Neural progenitor cell (in vitro differentiated cells): ENCODE data around the gene ADGRG2. TPM values are rescaled to one million over a fixed set of nuclear protein-coding genes. Genes with fewer than 3 reads are reported as not detected.

Source experiments
- DNase-seq: peaks from one replicate; pipeline ENCODE4 v3.0.0-alpha.2; 2016; ENCODE audit warnings: low spot score
- H2AFZ ChIP-seq: fragments of 200-600 bp; sonication (generic); replicated peaks from 2 replicates; pipeline ENCODE4 v1.6.1; 2016; ENCODE audit warnings: antibody characterized with exemption
- H3F3A ChIP-seq: fragments of 200-600 bp; sonication (generic); 2 replicates; pipeline ENCODE4 v1.6.1; 2016; ENCODE audit warnings: antibody characterized with exemption, low read depth
- H3K27ac ChIP-seq: fragments of 200-600 bp; sonication (generic); 2 replicates; pipeline ENCODE4 v1.5.1; 2016; ENCODE audit warnings: mild to moderate bottlenecking
- H3K27me3 ChIP-seq: fragments of 200-600 bp; sonication (generic); 2 replicates; pipeline ENCODE4 v1.6.1; 2016; ENCODE audit warnings: mild to moderate bottlenecking, moderate library complexity
- H3K36me3 ChIP-seq: fragments of 200-600 bp; sonication (generic); 2 replicates; pipeline ENCODE4 v1.5.1; 2016
- H3K4me1 ChIP-seq: fragments of 200-600 bp; sonication (generic); 2 replicates; pipeline ENCODE4 v1.6.1; 2016; ENCODE audit warnings: mixed run types
- H3K4me2 ChIP-seq: fragments of 200-600 bp; sonication (generic); 2 replicates; pipeline ENCODE4 v1.6.1; 2016
- H3K4me3 ChIP-seq: fragments of 200-600 bp; sonication (generic); 2 replicates; pipeline ENCODE4 v1.5.1; 2016
- H3K79me2 ChIP-seq: fragments of 200-600 bp; sonication (generic); 2 replicates; pipeline ENCODE4 v1.6.1; 2016; ENCODE audit warnings: low read depth
- H3K9ac ChIP-seq: fragments of 200-600 bp; sonication (generic); 2 replicates; pipeline ENCODE4 v1.6.1; 2016
- H3K9me3 ChIP-seq: fragments of 200-600 bp; sonication (generic); 2 replicates; pipeline ENCODE4 v1.5.1; 2016; ENCODE audit warnings: low read depth
- H4K20me1 ChIP-seq: fragments of 200-600 bp; sonication (generic); 2 replicates; pipeline ENCODE4 v1.6.1; 2016; ENCODE audit warnings: low read depth
- H3K27ac Mint-ChIP-seq: 3 replicates; pipeline ENCODE4 v1.8.0; 2021; ENCODE audit warnings: mixed read lengths
- H3K27me3 Mint-ChIP-seq: 2 replicates; pipeline ENCODE4 v1.8.0; 2022; ENCODE audit warnings: low read depth, mild to moderate bottlenecking, inconsistent platforms, moderate library complexity, mixed read lengths; ENCODE audit not compliant: insufficient read depth
- H3K36me3 Mint-ChIP-seq: 3 replicates; pipeline ENCODE4 v1.8.0; 2021; ENCODE audit warnings: mixed read lengths
- H3K4me1 Mint-ChIP-seq: 3 replicates; pipeline ENCODE4 v1.8.0; 2021; ENCODE audit warnings: mixed read lengths
- H3K4me3 Mint-ChIP-seq: 3 replicates; pipeline ENCODE4 v1.8.0; 2021; ENCODE audit warnings: mild to moderate bottlenecking, moderate library complexity, mixed read lengths
- H3K9me3 Mint-ChIP-seq: 3 replicates; pipeline ENCODE4 v1.8.0; 2020; ENCODE audit warnings: mixed read lengths
- EZH2 ChIP-seq: fragments of 200-600 bp; sonication (generic); IDR thresholded peaks from 2 replicates; pipeline ENCODE4 v1.6.1; 2017; ENCODE audit warnings: antibody characterized with exemption, mild to moderate bottlenecking, moderate library complexity
- EZH2phosphoT487 ChIP-seq: fragments of 200-600 bp; sonication (generic); IDR thresholded peaks from 2 replicates; pipeline ENCODE4 v1.6.1; 2017; ENCODE audit warnings: antibody characterized with exemption
- total RNA-seq: library from RNA; depleted of rRNA; stranded (reverse); fragments of >200 nt; gene quantifications from 2 replicates; pipeline ENCODE4 v1.2.3, GENCODE V29; 2015; ENCODE audit warnings: low replicate concordance
- TF ChIP-seq, protein P1 (sequence below): fragments of 200-600 bp; sonication (generic); IDR thresholded peaks from 2 replicates; pipeline ENCODE4 v1.5.1; 2017; ENCODE audit warnings: antibody characterized with exemption, mild to moderate bottlenecking

ADGRG2 gene
- total RNA-seq, 1 donor from 2014 or later, result 0.80 TPM

GRCh38 chrX:19040373-19040772, 81.9 kb downstream of the ADGRG2 start:
- H3K9ac ChIP-seq, result no peak overlapping the region
- no peaks in the 10 kb centered on the region for H3K27me3 ChIP-seq
- no peaks in the 10 kb centered on the region for H3F3A ChIP-seq
- no peaks in the 10 kb centered on the region for H3K4me1 ChIP-seq
- no peaks in the 10 kb centered on the region for H3K9me3 ChIP-seq
- H3K4me2 ChIP-seq, result no peak overlapping the region
- TF ChIP-seq, protein P1, sequence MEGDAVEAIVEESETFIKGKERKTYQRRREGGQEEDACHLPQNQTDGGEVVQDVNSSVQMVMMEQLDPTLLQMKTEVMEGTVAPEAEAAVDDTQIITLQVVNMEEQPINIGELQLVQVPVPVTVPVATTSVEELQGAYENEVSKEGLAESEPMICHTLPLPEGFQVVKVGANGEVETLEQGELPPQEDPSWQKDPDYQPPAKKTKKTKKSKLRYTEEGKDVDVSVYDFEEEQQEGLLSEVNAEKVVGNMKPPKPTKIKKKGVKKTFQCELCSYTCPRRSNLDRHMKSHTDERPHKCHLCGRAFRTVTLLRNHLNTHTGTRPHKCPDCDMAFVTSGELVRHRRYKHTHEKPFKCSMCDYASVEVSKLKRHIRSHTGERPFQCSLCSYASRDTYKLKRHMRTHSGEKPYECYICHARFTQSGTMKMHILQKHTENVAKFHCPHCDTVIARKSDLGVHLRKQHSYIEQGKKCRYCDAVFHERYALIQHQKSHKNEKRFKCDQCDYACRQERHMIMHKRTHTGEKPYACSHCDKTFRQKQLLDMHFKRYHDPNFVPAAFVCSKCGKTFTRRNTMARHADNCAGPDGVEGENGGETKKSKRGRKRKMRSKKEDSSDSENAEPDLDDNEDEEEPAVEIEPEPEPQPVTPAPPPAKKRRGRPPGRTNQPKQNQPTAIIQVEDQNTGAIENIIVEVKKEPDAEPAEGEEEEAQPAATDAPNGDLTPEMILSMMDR, result peak; percentile 54
- TF ChIP-seq EZH2, result no peak
- H3K79me2 ChIP-seq, result no peaks in the 10 kb centered on the region
- no peak overlapping the region for H2AFZ ChIP-seq
- DNase-seq, result no peak
- H3K4me1 Mint-ChIP-seq, result no peaks in the 10 kb centered on the region
- H3K27ac Mint-ChIP-seq, result no peak overlapping the region
- H3K4me3 ChIP-seq, result no peak overlapping the region
- H3K27ac ChIP-seq, result no peak overlapping the region
- no peaks in the 10 kb centered on the region for H3K27me3 Mint-ChIP-seq
- no peaks in the 10 kb centered on the region for H3K36me3 ChIP-seq
- no peaks in the 10 kb centered on the region for H4K20me1 ChIP-seq
- no peaks in the 10 kb centered on the region for H3K36me3 Mint-ChIP-seq
- H3K9me3 Mint-ChIP-seq, result peaks cover 3% of the 10 kb centered on the region
- H3K4me3 Mint-ChIP-seq, result no peak overlapping the region

DNA sequence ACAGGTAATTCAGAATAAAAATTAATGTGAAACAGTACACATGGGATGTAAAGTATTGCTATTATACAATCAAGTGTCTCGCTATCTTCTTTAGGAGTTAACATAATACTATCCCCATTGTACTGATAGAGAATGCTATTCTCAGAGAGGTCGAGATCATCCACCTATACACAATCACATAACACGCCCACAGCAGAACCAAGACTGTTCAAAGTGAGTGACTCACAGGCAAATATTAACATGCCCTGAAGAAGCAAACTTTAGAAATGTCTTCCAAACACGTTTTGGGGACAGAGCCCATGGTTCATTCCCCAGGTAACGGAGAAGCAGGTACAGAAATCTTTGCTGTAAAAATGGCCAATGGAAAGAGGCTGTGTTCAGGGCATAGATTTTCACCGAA, 88.2 kb downstream of the ADGRG2 start:
- no peaks in the 10 kb centered on the region for H3K27me3 Mint-ChIP-seq

GRCh38 chrX:19030805-19031204, 91.5 kb downstream of the ADGRG2 start:
- Histone ChIP-seq H3K27me3 (no peaks in the 10 kb centered on the region), H3K9ac (no peak overlapping the region), H3K27ac (no peak overlapping the region), H3K4me1 (no peaks in the 10 kb centered on the region), H3K79me2 (no peaks in the 10 kb centered on the region), H4K20me1 (no peaks in the 10 kb centered on the region), H3K4me3 (no peak overlapping the region), H2AFZ (no peak overlapping the region), H3K9me3 (no peaks in the 10 kb centered on the region), H3K4me2 (no peak overlapping the region), H3K36me3 (no peaks in the 10 kb centered on the region), H3F3A (no peaks in the 10 kb centered on the region)
- TF ChIP-seq EZH2 (no peak), EZH2phosphoT487 (no peak)
- TF ChIP-seq, protein P1, result no peak
- DNase-seq, result no peak
- Mint-ChIP-seq H3K9me3 (no peaks in the 10 kb centered on the region), H3K4me1 (no peaks in the 10 kb centered on the region), H3K27ac (no peak overlapping the region), H3K36me3 (no peaks in the 10 kb centered on the region), H3K4me3 (no peak overlapping the region), H3K27me3 (no peaks in the 10 kb centered on the region)

More for the DNA sequence above, 88.2 kb downstream of the ADGRG2 start:
- Histone ChIP-seq H3K27ac (no peak overlapping the region), H3K36me3 (no peaks in the 10 kb centered on the region), H3K4me2 (no peak overlapping the region), H3F3A (no peaks in the 10 kb centered on the region), H3K27me3 (no peaks in the 10 kb centered on the region), H3K4me1 (no peaks in the 10 kb centered on the region), H3K79me2 (no peaks in the 10 kb centered on the region), H4K20me1 (no peaks in the 10 kb centered on the region), H3K9ac (no peak overlapping the region), H2AFZ (no peak overlapping the region), H3K4me3 (no peak overlapping the region), H3K9me3 (no peaks in the 10 kb centered on the region)
- TF ChIP-seq, protein P1, result no peak
- TF ChIP-seq EZH2phosphoT487 (no peak), EZH2 (no peak)
- Mint-ChIP-seq H3K4me3 (no peak overlapping the region), H3K9me3 (no peaks in the 10 kb centered on the region), H3K4me1 (no peaks in the 10 kb centered on the region), H3K36me3 (no peaks in the 10 kb centered on the region), H3K27ac (no peak overlapping the region)
- no peak for DNase-seq

DNA sequence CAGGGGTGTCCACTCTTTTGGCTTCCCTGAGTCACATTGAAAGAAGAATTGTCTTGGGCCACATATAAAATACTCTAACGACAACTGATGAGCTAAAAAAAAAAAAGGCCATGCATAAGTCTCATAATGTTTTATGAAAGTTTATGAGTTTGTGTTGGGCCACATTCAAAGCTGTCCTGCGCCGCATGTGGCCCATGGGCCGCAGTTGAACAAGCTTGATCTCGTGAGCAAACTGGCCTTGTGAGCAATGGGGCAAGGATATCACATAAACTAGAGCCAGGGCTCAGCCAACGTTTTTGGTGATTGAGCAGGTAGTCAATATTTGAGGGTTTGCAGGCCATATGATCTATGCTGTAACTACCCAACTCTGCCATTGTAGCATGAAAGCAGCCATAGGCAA, 93.7 kb downstream of the ADGRG2 start:
- no peaks in the 10 kb centered on the region for H4K20me1 ChIP-seq
- no peak overlapping the region for H3K4me3 Mint-ChIP-seq
- no peaks in the 10 kb centered on the region for H3K79me2 ChIP-seq

More for the DNA sequence above, 93.7 kb downstream of the ADGRG2 start:
- no peaks in the 10 kb centered on the region for H3F3A ChIP-seq
- Mint-ChIP-seq H3K9me3 (no peaks in the 10 kb centered on the region), H3K27ac (no peak overlapping the region), H3K4me1 (no peaks in the 10 kb centered on the region), H3K27me3 (peaks cover 3% of the 10 kb centered on the region), H3K36me3 (no peaks in the 10 kb centered on the region)
- DNase-seq, result no peak
- H2AFZ ChIP-seq, result no peak overlapping the region
- H3K9me3 ChIP-seq, result no peaks in the 10 kb centered on the region
- no peak overlapping the region for H3K27ac ChIP-seq
- no peaks in the 10 kb centered on the region for H3K27me3 ChIP-seq
- no peak overlapping the region for H3K4me3 ChIP-seq
- H3K4me2 ChIP-seq, result no peak overlapping the region
- H3K9ac ChIP-seq, result no peak overlapping the region
- TF ChIP-seq EZH2phosphoT487 (no peak), EZH2 (no peak)
- TF ChIP-seq, protein P1, result no peak
- no peaks in the 10 kb centered on the region for H3K4me1 ChIP-seq
- no peaks in the 10 kb centered on the region for H3K36me3 ChIP-seq
